ENCODE measurements around the gene LMF1. TPM values are rescaled to one million over a fixed set of nuclear protein-coding genes. Genes with fewer than 3 reads are reported as not detected.

Gene LMF1
- total RNA-seq, 1 donor from 2014 or later, result 24.6 TPM

GRCh38 chr16:836221-836620 lies 134.6 kb downstream of the LMF1 start:
- no peak for DNase-seq (ENCODE audit: extremely low spot score, unreplicated experiment)
- no peak overlapping the region for H3K27ac Mint-ChIP-seq (ENCODE audit: unreplicated experiment)
- no peaks in the 10 kb centered on the region for H3K4me1 Mint-ChIP-seq (ENCODE audit: unreplicated experiment)
- no peaks in the 10 kb centered on the region for H3K27me3 Mint-ChIP-seq (ENCODE audit: unreplicated experiment)
- H3K9me3 Mint-ChIP-seq (ENCODE audit: unreplicated experiment), result peaks cover 5% of the 10 kb centered on the region
- peaks cover 3% of the 10 kb centered on the region for H3K36me3 Mint-ChIP-seq (ENCODE audit: unreplicated experiment)
- H3K4me3 Mint-ChIP-seq (ENCODE audit: unreplicated experiment), result no peak overlapping the region
- TF ChIP-seq CTCF (IDR thresholded peaks at IDR 0.05), result no peak

GRCh38 chr16:835373-835772 lies 135.4 kb downstream of the LMF1 start:
- DNase-seq (ENCODE audit: extremely low spot score, unreplicated experiment), result no peak
- H3K4me1 Mint-ChIP-seq (ENCODE audit: unreplicated experiment), result no peaks in the 10 kb centered on the region
- peaks cover 5% of the 10 kb centered on the region for H3K9me3 Mint-ChIP-seq (ENCODE audit: unreplicated experiment)
- no peak for TF ChIP-seq CTCF (IDR thresholded peaks at IDR 0.05)
- H3K36me3 Mint-ChIP-seq (ENCODE audit: unreplicated experiment), result peaks cover 3% of the 10 kb centered on the region
- H3K27ac Mint-ChIP-seq (ENCODE audit: unreplicated experiment), result no peak overlapping the region
- no peaks in the 10 kb centered on the region for H3K27me3 Mint-ChIP-seq (ENCODE audit: unreplicated experiment)
- H3K4me3 Mint-ChIP-seq (ENCODE audit: unreplicated experiment), result no peak overlapping the region

GRCh38 chr16:833411-833810 lies 137.4 kb downstream of the LMF1 start:
- DNase-seq (ENCODE audit: extremely low spot score, unreplicated experiment), result no peak
- Mint-ChIP-seq H3K4me1 (ENCODE audit: unreplicated experiment) (no peaks in the 10 kb centered on the region), H3K9me3 (ENCODE audit: unreplicated experiment) (peaks cover 5% of the 10 kb centered on the region), H3K36me3 (ENCODE audit: unreplicated experiment) (peaks cover 3% of the 10 kb centered on the region), H3K27ac (ENCODE audit: unreplicated experiment) (no peak overlapping the region), H3K4me3 (ENCODE audit: unreplicated experiment) (no peak overlapping the region), H3K27me3 (ENCODE audit: unreplicated experiment) (no peaks in the 10 kb centered on the region)
- no peak for TF ChIP-seq CTCF (IDR thresholded peaks at IDR 0.05)

DNA sequence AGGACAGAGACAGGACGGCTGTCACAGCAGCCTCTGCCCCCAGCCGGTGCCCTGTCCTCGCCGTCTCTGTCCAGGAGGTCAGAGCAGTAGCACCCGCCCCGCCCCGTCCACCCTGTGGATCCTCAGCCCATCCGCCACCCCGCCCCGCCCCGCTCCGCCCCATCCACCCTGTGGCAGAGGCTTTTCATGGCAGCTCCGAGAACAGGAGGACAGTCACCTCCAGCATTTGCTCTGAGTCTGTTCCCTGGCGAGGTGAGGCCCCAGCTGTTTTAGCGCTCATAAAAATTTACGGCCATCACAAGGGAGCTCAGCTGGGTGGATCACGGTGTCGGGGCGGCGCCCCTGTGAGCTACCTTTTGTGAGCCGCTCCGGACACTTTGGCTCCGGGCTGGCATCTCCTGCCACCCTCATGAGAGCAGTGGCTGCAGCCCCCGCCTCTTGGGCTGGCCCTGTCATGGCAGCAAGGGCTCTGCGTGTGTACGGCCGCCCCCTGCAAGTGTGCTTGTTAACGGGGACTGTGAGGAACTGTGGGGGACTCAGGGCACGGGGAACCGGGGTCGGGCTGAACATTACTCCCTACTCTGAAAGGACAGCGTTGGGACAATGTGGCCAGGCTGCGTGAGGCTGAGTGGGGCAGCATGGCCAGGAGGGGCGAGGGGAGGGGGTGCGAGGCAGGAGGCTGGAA lies 138.0 kb downstream of the LMF1 start:
- no peaks in the 10 kb centered on the region for H3K4me1 Mint-ChIP-seq (ENCODE audit: unreplicated experiment)
- H3K4me3 Mint-ChIP-seq (ENCODE audit: unreplicated experiment), result no peak overlapping the region
- no peak for TF ChIP-seq CTCF (IDR thresholded peaks at IDR 0.05)
- H3K9me3 Mint-ChIP-seq (ENCODE audit: unreplicated experiment), result peaks cover 5% of the 10 kb centered on the region
- H3K27ac Mint-ChIP-seq (ENCODE audit: unreplicated experiment), result no peak overlapping the region
- peaks cover 3% of the 10 kb centered on the region for H3K36me3 Mint-ChIP-seq (ENCODE audit: unreplicated experiment)
- H3K27me3 Mint-ChIP-seq (ENCODE audit: unreplicated experiment), result no peaks in the 10 kb centered on the region
- no peak for DNase-seq (ENCODE audit: extremely low spot score, unreplicated experiment)

GRCh38 chr16:831571-832413 lies 139.0 kb downstream of the LMF1 start:
- no peak for DNase-seq (ENCODE audit: extremely low spot score, unreplicated experiment)
- Mint-ChIP-seq H3K36me3 (ENCODE audit: unreplicated experiment) (peaks cover 3% of the 10 kb centered on the region), H3K4me3 (ENCODE audit: unreplicated experiment) (no peak overlapping the region), H3K4me1 (ENCODE audit: unreplicated experiment) (no peaks in the 10 kb centered on the region), H3K27me3 (ENCODE audit: unreplicated experiment) (no peaks in the 10 kb centered on the region), H3K27ac (ENCODE audit: unreplicated experiment) (no peak overlapping the region), H3K9me3 (ENCODE audit: unreplicated experiment) (peaks cover 5% of the 10 kb centered on the region)
- TF ChIP-seq CTCF (IDR thresholded peaks at IDR 0.05), result no peak

All from osteocyte (in vitro differentiated cells).